HT1080 (cell line): ENCODE results near the gene GPER1. TPM values are rescaled to one million over a fixed set of nuclear protein-coding genes. Genes with fewer than 3 reads are reported as not detected.

ENCODE experiments used
- DNase-seq: peaks from one replicate; pipeline ENCODE4 v3.0.0-alpha.2; 2015; ENCODE audit warnings: low read depth
- total RNA-seq: library from RNA; depleted of rRNA; stranded (reverse); fragments of >200 nt; shearing (Covaris generic); gene quantifications from 2 replicates; pipeline ENCODE4 v1.2.3, GENCODE V29; 2014

GPER1 gene
- total RNA-seq, 1 experiment from 2014 or later, result 1.8 TPM

- DNase-seq, result peak; percentile 66
Measured at GRCh38 chr7:1086588-1087464, 1.1 kb upstream of the GPER1 start.

- DNase-seq, result no peak
Measured at GRCh38 chr7:1087465-1087814, 473 bp upstream of the GPER1 start.

GRCh38 chr7:1090236-1090635 is 2.3 kb downstream of the GPER1 start:
- no peak for DNase-seq

- peak; percentile 34 for DNase-seq
Measured at GRCh38 chr7:1090686-1091643, 3.1 kb downstream of the GPER1 start.

- DNase-seq, result no peak
Measured at GRCh38 chr7:1091644-1092027, 3.7 kb downstream of the GPER1 start.

- DNase-seq, result no peak
Measured at GRCh38 chr7:1092161-1092632, 4.3 kb downstream of the GPER1 start.

GRCh38 chr7:1092806-1093501 is 5.0 kb downstream of the GPER1 start:
- no peak for DNase-seq

GRCh38 chr7:1093502-1093843 is 5.6 kb downstream of the GPER1 start:
- DNase-seq, result no peak

GRCh38 chr7:1093916-1094508 is 6.1 kb downstream of the GPER1 start:
- no peak for DNase-seq

- DNase-seq, result no peak
Measured at GRCh38 chr7:1094870-1095269, 7.0 kb downstream of the GPER1 start.

- no peak for DNase-seq
Measured at GRCh38 chr7:1095621-1096155, 7.8 kb downstream of the GPER1 start.

GRCh38 chr7:1096156-1097119 is 8.5 kb downstream of the GPER1 start:
- DNase-seq, result no peak

- no peak for DNase-seq
Measured at GRCh38 chr7:1097120-1097504, 9.2 kb downstream of the GPER1 start.

GRCh38 chr7:1098243-1099153 is 10.6 kb downstream of the GPER1 start:
- no peak for DNase-seq

GRCh38 chr7:1099154-1099542 is 11.2 kb downstream of the GPER1 start:
- no peak for DNase-seq

GRCh38 chr7:1099637-1100036 is 11.7 kb downstream of the GPER1 start:
- no peak for DNase-seq

GRCh38 chr7:1100386-1100785 is 12.5 kb downstream of the GPER1 start:
- no peak for DNase-seq

- DNase-seq, result no peak
Measured at GRCh38 chr7:1100834-1101562, 13.1 kb downstream of the GPER1 start.
